HG02759 (cell line): ENCODE data around the gene CCDC71.

Experiments used
- ATAC-seq: cut with Tn5 transposase; IDR thresholded peaks from one replicate; pipeline ENCODE4 v1.9.1; 2021; ENCODE audit warnings: mild to moderate bottlenecking, moderate library complexity; ENCODE audit not compliant: unreplicated experiment

The CCDC71 gene

DNA sequence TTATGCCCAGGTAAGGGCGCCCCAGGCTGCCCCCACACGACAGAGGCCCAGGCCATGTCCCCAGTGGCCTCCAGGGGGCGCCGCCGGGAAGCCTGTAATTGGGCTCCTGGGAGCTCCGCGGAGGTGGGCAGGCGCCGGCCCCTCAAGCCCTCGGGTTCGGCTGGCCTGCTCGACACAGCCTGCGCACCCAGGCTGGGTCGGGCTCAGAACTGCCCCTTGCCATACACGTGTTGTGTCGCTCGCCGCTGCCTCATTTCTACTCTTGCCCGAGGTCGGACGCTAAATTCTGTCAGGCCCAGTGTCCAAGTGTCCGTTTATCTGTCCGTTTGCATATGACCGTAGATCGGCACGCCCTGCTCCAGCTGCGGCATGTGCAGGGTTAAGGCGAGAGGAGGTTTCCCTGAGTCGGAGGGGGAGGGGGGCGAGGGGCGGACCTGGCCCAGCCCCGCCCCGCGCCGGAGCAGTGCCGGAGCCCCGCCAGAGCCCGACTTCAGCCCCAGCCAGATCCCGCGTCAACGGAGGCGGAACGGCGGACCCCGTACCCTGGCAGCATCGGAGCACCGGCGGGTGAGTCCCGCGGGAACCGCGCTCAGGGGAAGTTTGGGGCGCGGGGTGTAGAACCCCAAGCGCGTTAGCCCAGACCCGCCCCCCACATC is 5.1 kb upstream of the CCDC71 start, which contains the start of gene KLHDC8B:
Gene KLHDC8B (plus strand): TSS at position 480 of the 656 bp plus-strand sequence. CDS start 1,172 bp downstream, outside the sequence.
- peak; percentile 65 for ATAC-seq

DNA sequence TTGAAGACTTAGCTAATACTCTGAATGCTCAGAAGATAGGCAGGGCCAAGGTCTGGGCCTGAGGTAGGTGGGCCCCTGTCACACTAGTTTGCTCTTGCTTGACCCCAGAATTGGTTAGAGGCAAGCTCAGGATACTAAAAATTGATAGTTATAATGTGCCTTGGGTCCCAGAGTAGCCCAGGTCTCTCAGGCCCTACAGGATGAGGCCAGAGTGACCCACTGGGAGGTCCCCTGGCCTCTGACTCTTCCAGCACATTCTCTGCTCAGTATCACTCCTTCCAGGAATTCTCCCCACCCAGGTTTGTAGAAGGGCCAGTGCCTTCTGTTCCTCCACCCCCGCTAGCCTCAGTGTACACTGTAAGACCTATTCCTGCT is 4.6 kb upstream of the CCDC71 start:
- ATAC-seq, result no peak

DNA sequence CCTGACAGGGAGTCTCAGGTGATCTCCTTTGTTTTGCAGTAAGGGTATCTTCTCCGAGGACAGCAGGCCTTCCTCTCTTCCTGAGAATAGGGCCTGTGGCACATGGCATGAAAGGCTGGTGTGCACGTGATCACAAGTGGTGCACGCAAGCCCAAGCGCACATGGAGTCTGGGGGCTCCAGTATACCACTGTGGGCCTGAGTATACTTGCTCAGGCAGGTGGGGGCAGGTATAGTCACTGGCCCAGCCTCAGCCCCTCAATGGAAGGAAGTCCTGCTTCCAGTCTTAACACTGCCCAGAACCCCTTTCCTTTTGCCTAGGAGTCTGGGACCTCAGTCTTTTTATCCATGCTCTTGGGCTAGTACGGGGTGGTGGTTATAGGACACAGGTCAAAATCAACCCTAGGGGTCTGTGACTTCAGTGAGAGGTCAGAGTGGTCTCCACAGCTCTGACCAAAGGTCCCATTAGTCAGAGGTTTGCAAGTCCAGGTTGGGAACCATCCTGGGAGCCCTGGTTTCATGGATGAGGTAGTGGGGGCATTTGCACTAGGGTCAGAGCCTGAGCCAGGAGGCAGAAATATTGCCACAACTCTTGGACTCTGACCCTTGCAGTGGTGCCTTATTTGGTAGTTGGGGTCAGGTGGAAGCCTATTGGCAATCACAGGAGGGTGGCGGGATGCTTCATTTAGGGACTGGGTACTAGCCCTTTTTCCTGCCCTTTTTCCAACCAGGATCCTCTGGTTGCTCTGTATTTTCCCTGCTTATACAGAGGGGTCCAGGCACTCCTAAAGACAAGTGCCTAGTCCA is 823 bp upstream of the CCDC71 start:
- ATAC-seq, result no peak

DNA sequence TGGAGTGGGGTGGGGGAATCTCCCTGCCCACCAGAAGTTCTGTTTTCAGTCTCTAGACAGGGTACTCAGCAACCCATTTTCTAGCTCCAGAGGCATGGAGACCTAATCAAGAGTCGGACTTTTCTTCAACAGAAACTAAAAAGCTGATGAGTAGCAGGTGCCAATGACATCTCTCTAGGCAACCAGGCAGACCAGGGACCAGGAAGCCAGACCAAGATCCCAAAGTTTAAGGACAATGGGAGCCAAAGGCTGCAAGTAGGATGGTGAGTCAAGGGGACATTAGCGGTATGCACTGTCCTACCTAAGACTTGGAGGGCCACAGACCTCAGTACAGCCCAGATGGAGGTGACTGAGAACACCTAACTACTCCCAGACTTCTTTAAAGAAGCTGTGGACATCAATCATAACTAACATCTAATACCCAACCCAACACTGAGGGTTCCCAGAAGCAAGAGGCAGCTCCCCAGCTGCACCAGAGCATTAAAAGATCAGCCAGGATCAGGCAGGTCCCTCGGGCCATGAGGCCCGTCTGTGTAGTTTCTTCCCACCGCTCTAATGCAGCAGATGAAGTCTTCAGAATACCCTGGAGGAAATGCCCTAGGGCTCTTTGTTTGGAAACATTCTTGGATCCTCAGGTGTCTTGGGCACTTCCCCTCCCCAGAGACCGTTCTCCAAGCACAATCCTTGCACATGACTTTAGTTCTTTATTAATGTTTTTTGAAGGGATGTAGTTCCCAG is 979 bp downstream of the CCDC71 start:
- ATAC-seq, result no peak

DNA sequence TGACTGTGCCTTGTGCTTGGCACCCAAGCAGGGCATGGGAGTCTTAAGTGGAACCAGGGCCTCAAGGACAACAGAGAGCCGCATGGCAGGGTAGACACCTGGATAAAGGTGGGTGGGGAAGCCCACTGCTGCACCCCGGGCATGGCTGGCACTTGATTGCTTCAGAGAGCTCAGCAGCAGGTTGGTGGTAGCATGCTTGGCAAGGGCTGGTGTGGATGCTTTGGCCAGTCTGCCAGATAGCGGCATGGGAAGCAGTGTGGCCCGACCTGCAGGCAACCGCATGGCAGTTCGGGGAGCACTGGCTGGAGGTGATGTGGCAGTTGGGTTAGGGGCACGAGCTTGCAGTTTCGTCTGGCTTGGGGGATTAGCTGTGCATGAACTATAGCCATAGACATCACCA is 2.5 kb downstream of the CCDC71 start:
- no peak for ATAC-seq

DNA sequence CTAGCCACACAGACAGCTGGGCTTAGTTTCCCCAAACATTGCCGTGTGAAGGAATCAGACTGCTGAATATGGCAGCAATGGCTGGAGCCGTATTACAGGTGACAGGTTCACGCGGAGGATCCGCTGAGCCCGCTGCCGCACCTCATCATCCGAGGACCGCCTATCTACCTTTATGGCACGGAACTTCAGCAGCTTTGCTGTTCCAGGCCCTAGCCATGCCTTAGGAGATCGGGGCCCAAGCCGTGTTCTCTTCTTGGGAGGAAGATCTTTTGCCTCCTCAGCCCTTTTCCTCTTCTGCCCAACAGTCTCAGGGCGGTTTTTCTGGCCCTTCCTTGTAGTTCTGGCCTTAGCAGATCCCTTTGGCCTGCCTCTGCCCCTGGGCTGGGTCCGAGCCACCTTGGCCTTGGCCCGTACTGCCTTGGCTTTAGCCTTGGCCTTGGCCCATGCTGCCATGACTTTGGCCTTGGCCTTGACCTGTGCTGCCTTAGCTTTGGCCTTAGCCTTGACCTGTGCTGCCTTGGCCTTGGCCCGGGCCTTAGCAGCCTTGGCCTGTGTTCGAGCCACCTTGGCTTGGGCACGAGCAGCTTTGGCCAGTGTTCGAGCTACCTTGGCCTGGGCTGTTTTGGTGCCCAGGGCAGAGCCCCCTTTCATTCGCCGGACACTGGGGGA is 3.2 kb downstream of the CCDC71 start:
- ATAC-seq, result no peak

DNA sequence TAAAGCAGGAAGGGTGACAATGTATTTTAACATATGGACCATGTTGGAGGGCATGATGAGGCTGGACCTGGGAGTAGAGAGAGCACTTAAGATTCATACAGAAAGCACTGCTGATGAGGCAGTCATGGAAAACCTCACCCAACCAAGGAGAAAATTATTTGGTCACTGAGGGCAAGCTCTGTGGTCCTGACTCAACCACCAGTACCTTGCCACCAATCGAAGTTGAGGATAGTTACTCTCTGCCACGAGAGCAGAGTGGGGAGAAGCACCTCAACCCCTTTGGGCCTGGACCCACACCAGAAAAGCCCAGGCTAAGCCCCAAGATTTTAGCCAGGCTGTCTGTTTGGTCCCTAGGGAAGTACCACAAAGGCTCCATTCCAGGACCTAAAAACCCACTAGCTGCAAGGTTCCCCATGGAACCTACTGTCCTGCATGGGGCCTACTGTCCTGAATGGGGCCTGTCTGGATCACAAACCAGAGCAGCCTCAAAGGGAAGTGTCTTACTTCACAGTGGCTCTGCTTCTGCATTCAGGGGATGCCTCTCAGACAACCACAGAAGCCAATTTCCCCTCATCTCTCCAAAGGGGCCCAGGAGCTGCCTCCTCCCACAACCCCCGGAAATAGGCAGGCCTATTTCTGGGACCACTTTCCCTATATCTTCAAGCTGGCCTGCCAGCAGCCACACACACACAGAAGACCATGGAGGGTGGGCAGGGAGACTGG is 4.2 kb downstream of the CCDC71 start:
- ATAC-seq, result no peak

DNA sequence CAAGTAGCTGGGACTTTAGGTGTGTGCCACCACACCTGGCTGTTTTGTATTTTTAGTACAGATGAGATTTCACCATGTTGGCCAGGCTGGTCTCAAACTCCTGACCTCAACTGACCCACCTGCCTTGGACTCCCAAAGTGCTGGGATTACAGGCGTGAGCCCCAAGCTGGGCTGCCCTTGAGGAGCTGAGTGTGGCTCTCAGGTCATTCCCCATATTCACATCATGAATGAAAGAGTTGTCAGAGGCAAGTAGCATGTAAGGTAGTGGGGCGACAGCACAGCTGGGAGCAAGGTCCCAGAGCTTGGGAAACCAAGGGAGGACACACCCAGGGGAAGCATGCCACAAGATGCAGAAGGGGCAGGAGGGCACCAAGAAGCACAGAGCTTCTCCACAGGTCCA is 4.9 kb downstream of the CCDC71 start:
- no peak for ATAC-seq

DNA sequence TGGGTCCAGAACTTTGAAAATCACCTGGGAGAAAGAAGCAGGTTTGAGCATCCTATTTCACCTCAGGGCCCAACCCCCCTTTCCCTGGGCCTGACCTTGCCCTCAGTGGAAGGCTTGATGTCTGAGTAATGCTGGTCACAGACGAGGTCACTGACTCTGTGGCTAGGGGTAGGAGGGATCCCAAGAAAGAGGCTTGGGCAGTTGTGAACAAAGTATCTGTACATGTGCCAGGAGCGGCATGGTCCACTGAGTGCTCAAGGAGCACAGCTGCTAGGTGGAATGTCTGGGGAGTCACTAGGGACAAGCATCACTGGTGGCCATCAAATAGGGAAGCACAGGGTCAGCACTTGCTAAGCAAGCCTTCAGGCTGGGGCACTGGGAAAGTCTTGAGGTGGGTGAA is 7.3 kb downstream of the CCDC71 start:
- ATAC-seq, result no peak

DNA sequence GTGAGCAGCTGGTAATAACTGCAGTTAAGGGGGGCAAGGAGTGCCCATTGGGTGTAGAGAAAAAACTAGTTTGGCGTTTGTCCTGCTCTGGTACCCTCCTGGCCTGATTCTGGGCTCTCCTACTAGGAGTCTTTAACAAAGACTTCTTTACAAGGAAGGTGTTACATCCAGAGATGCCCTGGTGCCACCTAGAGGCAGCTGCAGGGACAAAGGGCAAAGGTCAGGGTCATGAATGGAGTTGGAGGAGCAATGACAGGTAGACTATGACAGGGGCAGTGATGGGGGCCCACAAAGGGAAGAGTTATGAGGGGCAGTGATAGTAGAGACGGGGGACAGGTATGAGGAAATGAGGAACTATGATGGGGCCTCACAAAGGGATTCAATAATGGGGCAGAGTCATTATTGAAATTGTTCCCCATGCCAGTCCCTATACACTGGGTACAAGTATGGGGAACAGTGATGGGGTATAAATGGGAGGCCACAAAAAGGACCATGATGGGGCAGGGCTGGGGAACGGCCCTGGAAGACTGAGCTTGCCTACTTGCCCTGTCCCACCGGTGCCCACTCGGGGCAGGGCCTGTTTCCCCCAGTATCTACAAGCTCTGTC is 7.9 kb downstream of the CCDC71 start:
- no peak for ATAC-seq

DNA sequence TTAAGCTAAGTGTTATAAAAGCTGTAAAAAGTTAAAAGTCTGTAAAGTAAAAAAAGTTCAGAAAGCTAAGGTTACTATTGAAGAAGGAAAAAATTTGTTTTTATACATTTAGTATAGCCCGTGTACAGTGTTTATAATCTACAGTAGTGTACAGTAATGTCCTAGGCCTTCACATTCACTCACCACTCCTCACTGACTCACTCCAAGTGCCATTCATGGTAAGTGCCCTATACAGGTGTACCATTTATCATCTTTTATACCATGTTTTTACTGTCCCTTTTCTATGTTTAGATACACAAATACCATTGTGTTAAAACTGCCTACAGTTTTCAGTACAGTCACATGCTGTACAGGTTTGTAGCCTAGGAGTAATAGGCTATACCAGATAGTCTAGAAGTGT is 8.8 kb downstream of the CCDC71 start:
- ATAC-seq, result no peak

DNA sequence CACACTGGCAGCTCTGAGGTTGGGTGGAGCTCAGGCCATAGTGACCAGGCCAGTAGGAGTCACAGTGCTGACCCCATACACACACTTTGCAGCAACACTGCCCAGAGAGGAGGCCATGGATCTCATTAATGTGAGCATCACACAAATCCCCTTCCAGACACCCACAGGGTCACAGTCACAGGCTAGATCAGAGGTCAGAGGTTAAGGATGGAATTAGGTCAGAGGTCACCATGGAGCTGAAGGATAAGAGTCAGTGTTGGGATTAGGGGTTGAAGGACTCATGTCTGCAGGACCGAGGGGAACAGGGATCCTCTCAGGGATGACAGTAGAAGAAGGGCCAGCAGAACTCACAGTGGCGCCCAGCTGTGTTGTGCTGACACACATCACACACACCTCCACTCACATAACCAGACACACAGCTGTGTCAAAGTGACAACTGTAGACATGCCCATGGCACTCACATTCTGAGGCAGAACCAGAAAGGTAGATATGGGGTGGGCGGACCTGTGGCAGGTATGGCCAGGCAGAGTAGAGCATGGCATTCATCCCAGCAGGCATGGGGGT is 12.7 kb downstream of the CCDC71 start:
- no peak for ATAC-seq

DNA sequence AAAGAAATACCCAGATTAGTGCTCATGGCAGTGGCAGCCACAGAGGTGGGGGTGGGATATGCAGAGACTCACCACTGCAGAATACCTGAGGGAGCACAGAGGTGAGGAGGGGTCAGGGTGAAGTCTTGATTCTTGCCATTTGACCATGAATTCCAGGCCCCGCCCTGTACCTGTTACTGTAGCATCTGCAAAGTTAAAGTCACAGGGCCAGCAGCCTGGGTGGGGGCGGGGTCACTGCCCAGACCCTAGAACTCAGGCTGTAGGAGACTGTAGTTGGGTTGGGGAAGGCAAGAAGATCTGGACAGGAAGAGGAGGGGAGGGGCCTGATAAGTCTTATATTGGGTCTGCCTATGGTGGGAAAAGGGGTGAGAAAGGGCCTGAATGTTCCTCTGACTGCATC is 14.5 kb downstream of the CCDC71 start:
- no peak for ATAC-seq

DNA sequence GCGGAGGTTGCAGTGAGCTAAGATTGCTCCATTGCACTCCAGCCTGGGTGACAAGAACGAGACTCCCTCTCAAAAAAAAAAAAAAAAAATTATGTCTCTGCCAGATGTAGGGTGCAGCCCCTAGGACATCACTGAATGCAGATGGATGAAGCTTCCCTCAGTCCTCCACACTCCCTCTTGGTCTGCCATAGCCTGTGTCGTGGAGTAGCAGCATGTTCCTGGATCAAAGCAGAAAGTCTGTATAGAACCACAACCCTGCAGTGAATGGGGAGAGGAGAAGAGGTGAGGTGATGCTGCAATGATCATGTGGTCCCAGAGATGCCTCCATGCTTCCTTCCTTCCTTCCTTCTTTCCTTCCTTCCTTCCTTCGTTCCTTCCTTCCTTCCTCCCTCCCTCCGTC is 18.0 kb downstream of the CCDC71 start:
- no peak for ATAC-seq

DNA sequence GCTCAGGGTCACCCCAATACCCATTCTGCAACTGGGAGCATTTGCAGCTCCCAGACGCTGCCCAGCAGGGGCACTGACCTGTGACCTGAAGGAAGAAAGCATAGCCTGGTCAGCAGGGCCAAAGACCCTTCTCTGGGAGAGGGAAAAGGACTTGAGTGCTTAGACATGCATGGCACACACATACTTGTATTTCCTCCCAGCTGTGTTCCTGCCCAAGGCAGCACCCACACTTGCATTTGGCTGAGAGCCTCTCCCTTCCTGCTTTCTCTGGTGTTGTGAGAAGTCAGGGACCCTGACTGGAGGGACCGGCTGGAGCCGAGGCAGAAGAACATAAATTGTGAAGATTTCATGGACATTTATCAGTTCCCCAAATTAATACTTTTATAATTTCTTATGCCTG is 26.1 kb downstream of the CCDC71 start:
- no peak for ATAC-seq

DNA sequence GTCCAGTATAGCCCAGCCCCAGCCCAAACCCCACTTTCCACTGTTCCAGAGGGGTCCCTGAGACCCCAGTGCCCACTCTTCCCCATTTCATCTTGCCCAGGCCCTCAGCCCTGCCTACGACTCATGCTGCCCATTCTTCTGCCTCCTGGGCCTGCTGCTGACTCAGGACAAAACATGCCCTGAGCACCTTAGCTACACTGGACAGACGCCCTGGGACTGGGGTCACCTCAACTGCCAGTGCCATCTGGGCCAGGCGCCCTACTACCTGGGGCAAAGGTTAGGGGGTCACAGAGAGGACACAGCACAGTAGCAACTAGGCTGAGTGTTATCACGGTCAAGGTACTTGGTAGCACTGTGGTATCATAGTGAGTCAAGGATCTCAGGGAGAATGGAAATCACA is 30.6 kb downstream of the CCDC71 start:
- ATAC-seq, result no peak

DNA sequence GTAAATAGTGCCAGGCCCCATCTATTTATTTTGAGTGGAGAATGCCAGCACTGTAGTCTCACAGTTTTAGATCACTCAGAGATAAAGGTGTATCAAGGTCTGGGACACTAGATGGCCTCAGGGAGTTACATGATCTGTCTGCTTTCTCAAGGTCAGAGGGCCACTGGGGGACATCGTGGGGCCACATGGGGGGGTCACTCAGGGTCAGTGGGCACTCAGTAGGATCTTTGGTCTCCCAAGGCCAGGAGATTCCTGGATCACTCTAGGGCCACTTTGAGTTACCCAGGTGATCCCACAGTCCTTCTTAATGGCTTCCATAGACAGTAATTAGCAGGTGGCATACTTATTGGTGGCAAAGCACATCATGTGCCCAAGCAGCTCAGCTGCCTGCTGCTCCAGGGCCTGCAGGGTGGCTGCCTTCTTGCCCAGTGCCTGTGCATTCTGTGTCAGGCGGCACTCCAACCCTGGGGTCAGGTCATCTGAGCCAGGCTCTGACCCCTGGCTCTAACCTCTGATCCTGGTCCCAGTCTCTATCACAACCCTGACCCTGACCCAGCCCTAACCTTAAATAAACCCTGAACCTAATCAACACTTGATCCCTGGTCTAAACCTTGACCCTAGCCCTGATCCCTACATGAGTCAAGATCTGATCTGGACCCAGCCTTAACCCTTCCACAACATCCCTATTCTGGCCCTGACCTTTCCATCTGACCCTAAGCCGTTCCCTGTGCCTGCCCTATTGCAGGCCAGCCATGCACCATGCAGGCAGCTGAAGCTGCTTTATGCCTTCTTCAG is 31.5 kb downstream of the CCDC71 start:
- ATAC-seq, result no peak

DNA sequence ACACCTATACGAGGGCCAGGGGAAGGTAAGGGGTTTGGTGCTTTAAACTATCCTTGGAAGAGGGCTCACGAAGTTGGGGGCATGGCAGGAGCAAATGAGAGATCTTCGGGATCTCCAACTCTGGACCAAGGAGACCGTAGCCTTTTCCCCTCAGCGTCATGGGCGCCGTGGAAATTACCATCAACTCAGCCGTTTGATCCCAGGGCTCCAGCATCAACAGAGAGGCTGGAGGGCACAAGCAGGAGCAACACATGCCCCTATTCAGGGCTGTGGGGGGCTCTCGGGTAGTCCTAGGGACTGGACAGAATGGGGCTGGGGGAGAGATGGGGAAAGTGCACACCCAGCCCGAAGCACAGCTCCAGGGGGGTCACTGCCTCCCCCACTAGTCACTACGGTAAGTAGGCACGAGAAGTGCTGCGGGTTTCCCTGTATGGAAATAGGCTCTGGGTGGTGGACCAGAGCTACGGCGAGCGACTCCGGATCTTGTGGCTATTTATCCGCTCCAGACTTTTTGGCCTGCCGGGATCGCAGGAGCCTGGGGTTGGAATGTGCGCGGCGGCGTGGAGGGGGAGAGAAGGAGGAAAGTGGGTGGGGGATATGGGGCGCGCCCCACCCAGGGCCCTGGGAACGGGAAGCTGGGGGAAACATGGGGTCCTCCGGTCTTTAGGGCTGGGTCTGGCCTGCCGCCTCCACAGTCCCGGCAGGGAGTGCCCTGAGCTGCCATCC is 32.7 kb downstream of the CCDC71 start:
- no peak for ATAC-seq
